Effector memory CD4-positive, alpha-beta T cell (primary cell): ENCODE measurements around the gene COL28A1.
"Not testable (repeated sequence)": the region's sequence is repeated elsewhere in the genome, so short reads cannot be mapped to it uniquely, and the experiment has no call there.

Experiments
- DNase-seq, 3 donors: peaks; one replicate each; pipeline ENCODE4 v3.0.0-alpha.2; 2020
- H3K27ac ChIP-seq: 2 replicates; pipeline ENCODE4 v1.7.0; 2013; ENCODE audit warnings: mild to moderate bottlenecking, low read length, moderate library complexity; ENCODE audit not compliant: insufficient read depth, poor library complexity, severe bottlenecking
- H3K27me3 ChIP-seq: replicated peaks from 2 replicates; pipeline ENCODE4 v1.7.0; 2013; ENCODE audit warnings: mild to moderate bottlenecking, low read length; ENCODE audit not compliant: insufficient read depth, control insufficient read depth, poor library complexity, severe bottlenecking
- H3K36me3 ChIP-seq: 2 replicates; pipeline ENCODE4 v1.7.0; 2013; ENCODE audit warnings: mild to moderate bottlenecking, low read length, moderate library complexity; ENCODE audit not compliant: control insufficient read depth, insufficient read depth
- H3K4me1 ChIP-seq: 2 replicates; pipeline ENCODE4 v1.7.0; 2013; ENCODE audit warnings: low read length, mild to moderate bottlenecking; ENCODE audit not compliant: control insufficient read depth, insufficient read depth, poor library complexity, severe bottlenecking
- H3K4me3 ChIP-seq: 2 replicates; pipeline ENCODE4 v1.7.0; 2013; ENCODE audit warnings: low read length, low read depth, mild to moderate bottlenecking; ENCODE audit not compliant: insufficient read depth, poor library complexity, severe bottlenecking
- H3K9me3 ChIP-seq: 2 replicates; pipeline ENCODE4 v1.7.0; 2013; ENCODE audit warnings: mild to moderate bottlenecking, low read length, moderate library complexity; ENCODE audit not compliant: control insufficient read depth

COL28A1 gene

DNA sequence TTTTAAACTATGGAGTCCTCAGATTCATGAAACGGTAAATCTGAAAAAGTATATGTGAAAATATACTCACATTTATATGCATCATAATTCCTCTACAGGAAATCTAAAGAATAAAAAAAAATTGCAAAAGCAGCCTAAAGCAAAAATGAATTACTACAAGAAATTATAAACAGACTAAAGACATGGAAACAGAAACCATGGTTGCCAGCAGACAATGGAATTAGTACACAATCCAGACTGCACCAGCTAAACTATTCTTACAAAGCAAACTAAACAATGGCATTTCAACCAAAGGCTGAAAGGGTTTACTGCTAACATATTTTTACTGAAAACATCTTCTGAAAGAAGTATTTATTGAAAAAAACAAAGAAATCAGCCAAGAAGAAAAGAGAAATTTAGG, 51.6 kb downstream of the COL28A1 start:
- Histone ChIP-seq H3K4me3 (no peak overlapping the region), H3K9me3 (no peaks in the 10 kb centered on the region), H3K36me3 (no peaks in the 10 kb centered on the region), H3K27me3 (no peaks in the 10 kb centered on the region), H3K4me1 (no peaks in the 10 kb centered on the region), H3K27ac (no peak overlapping the region)
- no peak for DNase-seq

DNA sequence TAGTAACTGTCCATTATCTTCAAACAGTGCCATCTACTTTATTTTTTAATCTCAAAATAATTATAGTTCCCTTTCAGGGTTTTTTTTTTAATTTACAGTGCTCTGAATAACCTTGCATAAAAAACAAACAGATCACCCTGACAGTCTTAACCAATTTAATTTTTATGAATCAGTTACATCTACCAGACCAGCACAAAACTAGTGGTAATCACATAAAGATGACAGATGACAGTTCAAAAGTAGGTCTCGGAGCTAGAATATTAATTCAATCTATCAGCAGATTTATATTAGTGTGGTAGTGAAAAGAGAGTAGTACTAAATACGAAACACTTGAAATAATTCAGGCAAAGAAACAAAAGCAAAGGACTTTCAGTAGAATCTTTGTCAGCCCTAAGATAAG, 53.9 kb downstream of the COL28A1 start:
- H3K4me1 ChIP-seq: no peaks in the 10 kb centered on the region
- H3K27ac ChIP-seq: no peak overlapping the region
- H3K4me3 ChIP-seq: no peak overlapping the region
- H3K27me3 ChIP-seq: no peaks in the 10 kb centered on the region
- DNase-seq: no peak
- no peaks in the 10 kb centered on the region for H3K9me3 ChIP-seq
- no peaks in the 10 kb centered on the region for H3K36me3 ChIP-seq

DNA sequence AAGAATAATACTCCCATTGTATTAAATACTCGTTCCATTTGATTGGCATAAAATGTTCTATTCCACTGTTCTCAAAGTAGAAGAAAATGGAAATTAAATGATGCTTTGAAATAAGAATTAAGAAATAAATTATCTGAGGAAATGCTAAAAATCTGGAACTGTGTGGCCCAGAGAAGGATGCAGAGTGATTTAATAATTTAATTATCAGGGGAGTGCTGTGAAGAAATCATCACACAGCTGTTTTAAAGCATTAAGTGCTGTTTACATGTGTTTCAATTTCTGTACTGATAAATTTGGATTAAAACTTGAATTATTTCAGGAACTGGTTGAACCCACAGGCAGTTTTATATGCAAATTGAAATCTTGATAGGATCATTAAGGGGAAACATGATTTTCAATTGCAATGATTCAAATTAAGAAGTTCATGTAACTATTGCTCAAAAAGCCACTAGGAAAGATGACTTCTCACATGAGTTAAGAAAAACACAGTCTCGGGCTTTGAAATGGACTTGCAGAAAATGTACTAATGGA, 56.3 kb downstream of the COL28A1 start:
- Histone ChIP-seq H3K9me3 (no peaks in the 10 kb centered on the region), H3K36me3 (no peaks in the 10 kb centered on the region), H3K27me3 (no peaks in the 10 kb centered on the region), H3K4me3 (no peak overlapping the region), H3K4me1 (no peaks in the 10 kb centered on the region), H3K27ac (no peak overlapping the region)
- DNase-seq: no peak

DNA sequence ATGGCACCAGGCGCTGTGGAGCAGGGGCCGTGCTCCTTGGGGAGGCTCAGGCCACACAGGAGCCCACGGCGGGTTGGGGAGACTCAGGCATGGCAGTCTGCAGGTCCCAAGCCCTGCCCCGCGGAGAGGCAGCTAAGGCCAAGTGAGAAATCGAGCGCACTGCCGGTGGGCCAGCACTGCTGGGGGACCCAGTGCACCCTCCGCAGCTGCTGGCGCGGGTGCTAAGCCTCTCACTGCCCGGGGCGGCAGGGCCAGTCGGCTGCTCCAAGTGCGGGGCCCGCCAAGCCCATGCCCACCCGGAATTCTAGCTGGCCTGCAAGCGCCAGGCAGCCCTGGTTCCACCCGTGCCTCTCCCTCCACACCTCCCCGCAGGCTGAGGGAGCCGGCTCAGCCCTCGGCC, 57.1 kb downstream of the COL28A1 start:
- H3K36me3 ChIP-seq: no peaks in the 10 kb centered on the region
- DNase-seq: no peak

DNA sequence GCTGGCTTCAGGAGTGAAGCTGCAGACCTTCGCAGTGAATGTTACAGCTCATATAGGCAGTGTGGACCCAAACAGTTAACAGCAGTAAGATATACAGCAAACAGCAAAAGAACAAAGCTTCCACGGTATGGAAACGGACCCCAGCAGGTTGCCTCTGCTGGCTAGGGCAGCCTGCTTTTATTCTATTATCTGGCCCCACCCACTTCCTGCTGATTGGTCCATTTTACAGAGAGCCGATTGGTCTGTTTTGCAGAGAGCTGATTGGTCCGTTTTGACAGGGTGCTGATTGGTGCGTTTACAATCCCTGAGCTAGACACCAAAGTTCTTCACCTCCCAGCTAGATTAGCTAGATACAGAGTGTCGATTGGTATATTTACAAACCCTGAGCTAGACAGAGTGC, 58.0 kb downstream of the COL28A1 start:
- H3K9me3 ChIP-seq, H3K4me3 ChIP-seq, H3K4me1 ChIP-seq, DNase-seq, H3K36me3 ChIP-seq, H3K27me3 ChIP-seq, H3K27ac ChIP-seq: not testable (repeated sequence)

More for the DNA sequence above, 57.1 kb downstream of the COL28A1 start:
- Histone ChIP-seq H3K4me1 (no peaks in the 10 kb centered on the region), H3K27ac (no peak overlapping the region), H3K4me3 (no peak overlapping the region), H3K27me3 (no peaks in the 10 kb centered on the region), H3K9me3 (no peaks in the 10 kb centered on the region)

DNA sequence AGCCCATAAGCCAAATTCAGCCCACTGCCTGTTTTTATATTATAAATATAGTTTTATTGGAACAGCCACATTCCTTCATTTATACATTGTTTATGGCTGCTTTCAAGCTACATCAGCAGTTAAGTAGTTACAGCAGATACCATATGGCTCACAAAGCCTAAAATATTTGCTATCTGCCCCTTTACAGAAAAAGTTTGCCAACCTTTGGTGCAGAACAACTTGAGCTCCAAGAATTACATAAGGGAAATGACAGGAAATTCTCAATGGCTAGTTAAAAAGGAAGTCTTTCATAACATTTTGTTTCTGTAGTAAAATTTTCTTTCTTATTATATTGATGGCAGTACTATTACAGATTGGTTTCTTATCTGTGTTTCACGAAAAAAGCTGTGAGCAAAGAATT, 59.3 kb downstream of the COL28A1 start:
- Histone ChIP-seq H3K9me3 (no peaks in the 10 kb centered on the region), H3K27me3 (no peaks in the 10 kb centered on the region), H3K36me3 (no peaks in the 10 kb centered on the region), H3K4me3 (no peak overlapping the region), H3K4me1 (no peaks in the 10 kb centered on the region), H3K27ac (no peak overlapping the region)
- no peak for DNase-seq

DNA sequence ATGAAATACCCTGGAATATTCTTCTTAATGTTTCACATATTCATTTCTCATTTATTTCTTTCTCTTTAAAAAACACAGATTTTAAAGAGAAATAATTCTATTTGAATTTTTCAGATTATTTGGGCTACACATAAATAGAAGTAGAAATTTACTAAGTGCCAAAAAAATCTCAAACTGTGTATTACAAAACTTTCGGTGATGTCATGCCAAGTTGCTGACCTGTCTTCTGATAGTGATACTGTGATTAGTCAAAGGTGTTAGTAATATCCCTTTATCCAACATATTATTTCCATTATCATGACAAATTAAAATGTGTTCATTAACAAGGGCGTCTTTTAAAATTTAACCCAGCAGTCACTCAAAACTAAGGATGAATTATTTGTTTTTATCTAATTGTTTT, 60.1 kb downstream of the COL28A1 start:
- no peak overlapping the region for H3K4me3 ChIP-seq
- H3K4me1 ChIP-seq: no peaks in the 10 kb centered on the region
- no peaks in the 10 kb centered on the region for H3K36me3 ChIP-seq
- no peak for DNase-seq
- no peak overlapping the region for H3K27ac ChIP-seq
- no peaks in the 10 kb centered on the region for H3K27me3 ChIP-seq
- H3K9me3 ChIP-seq: no peaks in the 10 kb centered on the region

DNA sequence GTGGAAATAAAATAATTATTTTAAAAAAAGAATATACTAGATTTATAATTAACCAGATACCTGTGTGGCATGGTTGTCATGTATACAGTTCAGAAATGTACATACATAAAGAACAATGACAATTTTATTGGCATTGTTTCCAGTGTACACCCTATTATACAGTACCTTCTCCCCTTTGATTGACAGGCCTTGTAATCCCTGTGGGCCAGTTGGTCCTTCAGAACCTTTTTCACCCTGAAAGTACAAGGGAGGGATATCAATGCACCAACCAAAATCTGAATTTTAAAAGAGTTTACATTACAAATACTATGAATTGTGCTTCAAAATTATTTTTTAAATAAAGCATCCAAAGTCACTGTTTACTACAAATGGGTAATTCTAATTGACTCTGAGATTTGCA, 61.2 kb downstream of the COL28A1 start:
- Histone ChIP-seq H3K36me3 (no peaks in the 10 kb centered on the region), H3K9me3 (no peaks in the 10 kb centered on the region), H3K27ac (no peak overlapping the region), H3K4me3 (no peak overlapping the region), H3K4me1 (no peaks in the 10 kb centered on the region), H3K27me3 (no peaks in the 10 kb centered on the region)
- DNase-seq: no peak

DNA sequence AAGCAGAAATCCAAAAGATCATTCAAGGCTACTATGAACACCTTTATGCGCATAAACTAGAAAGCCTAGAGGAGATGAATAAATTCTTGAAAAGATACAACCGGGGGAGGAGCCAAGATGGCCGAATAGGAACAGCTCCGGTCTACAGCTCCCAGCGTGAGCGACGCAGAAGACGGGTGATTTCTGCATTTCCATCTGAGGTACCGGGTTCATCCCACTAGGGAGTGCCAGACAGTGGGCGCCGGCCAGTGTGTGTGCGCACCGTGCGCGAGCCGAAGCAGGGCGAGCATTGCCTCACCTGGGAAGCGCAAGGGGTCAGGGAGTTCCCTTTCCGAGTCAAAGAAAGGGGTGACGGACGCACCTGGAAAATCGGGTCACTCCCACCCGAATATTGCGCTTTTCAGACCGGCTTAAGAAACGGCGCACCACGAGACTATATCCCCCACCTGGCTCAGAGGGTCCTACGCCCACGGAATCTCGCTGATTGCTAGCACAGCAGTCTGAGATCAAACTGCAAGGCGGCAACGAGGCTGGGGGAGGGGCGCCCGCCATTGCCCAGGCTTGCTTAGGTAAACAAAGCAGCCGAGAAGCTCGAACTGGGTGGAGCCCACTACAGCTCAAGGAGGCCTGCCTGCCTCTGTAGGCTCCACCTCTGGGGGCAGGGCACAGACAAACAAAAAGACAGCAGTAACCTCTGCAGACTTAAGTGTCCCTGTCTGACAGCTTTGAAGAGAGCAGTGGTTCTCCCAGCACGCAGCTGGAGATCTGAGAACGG, 70.5 kb downstream of the COL28A1 start:
- not testable (repeated sequence) for DNase-seq, H3K4me1 ChIP-seq, H3K9me3 ChIP-seq, H3K27me3 ChIP-seq, H3K36me3 ChIP-seq, H3K4me3 ChIP-seq, H3K27ac ChIP-seq

DNA sequence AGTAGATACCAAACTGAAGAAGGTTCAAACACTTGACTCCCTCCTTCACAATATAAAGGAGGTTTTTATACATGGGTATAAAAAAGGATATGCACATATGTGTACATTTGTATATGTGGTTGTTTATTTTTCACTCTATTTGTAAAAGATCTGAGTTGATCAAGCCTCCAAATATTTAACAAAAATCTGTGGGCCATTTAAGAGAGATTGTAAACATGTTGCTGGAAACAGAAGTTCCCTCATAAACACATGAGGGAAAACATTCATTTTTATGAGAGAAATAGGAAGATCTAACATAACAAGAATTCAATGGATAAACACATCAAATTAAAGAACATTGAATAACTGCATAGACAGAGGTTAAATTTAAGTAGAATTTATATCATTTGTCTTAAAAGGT, 81.7 kb downstream of the COL28A1 start:
- no peaks in the 10 kb centered on the region for H3K4me1 ChIP-seq

More for the DNA sequence above, 81.7 kb downstream of the COL28A1 start:
- peaks cover 3% of the 10 kb centered on the region for H3K9me3 ChIP-seq
- H3K36me3 ChIP-seq: no peaks in the 10 kb centered on the region
- H3K27ac ChIP-seq: no peak overlapping the region
- H3K27me3 ChIP-seq: no peaks in the 10 kb centered on the region
- no peak for DNase-seq
- no peak overlapping the region for H3K4me3 ChIP-seq
